NCI-H1436 (cell line): ENCODE data around the gene SH3PXD2A.
"Not testable (repeated sequence)": the region's sequence is repeated elsewhere in the genome, so short reads cannot be mapped to it uniquely, and the experiment has no call there.

Source experiments
- DNase-seq: peaks from one replicate; lab custom pipeline; 2025; lab: John Stamatoyannopoulos, UW

Gene SH3PXD2A

DNA sequence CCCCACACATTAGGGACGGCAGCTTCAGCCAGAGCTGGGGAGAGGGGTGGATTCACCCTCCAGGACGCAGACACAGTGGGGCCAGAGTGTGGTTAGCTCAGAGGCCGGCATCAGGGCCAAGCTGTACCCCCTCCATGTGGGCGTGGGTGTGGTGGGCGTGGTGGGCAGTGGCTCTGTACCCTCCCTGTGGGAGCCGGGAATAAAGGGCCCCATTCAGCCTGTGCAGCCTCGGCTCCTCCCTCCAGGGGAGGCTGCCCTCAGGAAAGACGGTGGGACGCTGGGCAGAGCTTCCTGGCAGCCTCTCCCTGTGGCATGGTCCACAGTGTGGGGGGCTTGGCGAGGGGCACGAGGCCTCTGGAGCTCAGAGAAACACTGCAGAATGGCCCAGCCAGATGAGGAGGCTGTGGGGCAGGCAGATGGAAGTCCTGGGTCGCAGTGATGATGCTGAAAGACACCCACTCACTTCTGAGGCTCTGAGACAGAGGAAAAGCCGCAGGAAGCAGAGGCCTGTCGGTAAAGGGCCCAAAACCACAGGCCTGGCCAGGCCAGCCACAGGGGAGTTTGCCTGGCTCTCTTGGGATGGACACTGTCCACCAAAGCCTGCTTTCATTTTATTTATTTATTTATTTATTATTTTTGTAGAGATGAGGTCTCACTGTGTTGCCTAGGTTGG, 108.0 kb downstream of the SH3PXD2A start:
- no peak for DNase-seq

DNA sequence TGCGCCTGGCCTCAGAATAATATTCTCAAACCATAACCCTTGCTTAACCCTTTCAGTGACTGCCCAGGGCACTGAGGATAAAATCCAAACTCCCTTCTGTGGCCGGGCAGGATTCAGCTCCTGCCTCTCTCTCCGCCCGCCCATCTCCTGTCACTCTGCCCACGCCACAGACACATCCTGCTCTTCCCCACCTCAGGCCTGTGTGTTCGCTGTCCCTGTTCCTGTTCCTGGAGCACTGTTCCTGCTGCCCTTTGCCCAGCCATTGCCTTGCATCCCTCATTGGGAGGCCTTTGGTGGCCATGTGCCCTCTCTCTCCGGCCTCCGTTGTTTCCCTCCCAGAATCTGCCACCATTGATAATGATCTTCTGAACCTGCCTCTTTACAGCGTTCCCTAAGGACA, 108.8 kb downstream of the SH3PXD2A start:
- no peak for DNase-seq

DNA sequence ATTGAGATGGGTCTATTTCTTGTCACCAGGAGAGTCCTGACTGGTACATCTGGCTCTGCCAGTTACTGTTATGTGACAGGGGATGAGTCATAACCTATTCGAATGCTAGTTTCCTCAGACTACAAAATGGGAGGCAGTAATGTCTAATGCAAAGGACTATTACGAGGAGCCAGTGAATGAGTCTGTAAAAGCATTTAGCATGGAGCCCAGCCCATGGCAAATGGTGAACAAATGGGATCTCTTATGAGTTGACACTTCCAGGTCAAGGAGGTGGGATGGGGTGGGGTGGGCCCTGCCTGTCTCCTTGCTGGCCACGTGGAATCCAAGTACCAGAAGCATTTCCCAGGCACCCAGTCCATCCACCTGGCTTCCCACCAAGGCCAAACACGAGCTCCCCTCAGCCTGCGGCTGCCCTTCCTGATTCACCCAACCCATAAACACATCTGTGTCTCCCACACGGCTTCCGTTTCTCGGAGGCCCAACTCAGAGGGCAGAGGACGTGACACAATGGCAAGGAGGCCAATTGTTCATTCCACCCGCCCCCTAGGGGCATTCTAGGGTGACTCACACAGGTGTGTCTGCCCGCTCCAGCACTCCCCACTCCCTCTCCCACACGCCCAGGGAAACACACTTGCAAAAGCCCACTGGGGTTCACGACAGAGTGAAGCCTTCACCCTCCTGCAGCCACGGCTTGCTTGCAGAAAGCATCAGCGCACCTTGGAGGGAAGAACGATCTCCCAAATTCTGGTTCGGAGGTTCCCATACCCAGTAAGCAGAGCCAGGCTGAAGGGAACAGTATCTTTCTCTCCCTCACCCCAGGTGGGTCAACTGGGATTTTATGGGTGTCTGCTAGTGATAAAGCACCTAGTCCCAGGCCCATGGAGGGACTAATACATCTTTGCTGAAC, 109.8 kb downstream of the SH3PXD2A start:
- DNase-seq = no peak

DNA sequence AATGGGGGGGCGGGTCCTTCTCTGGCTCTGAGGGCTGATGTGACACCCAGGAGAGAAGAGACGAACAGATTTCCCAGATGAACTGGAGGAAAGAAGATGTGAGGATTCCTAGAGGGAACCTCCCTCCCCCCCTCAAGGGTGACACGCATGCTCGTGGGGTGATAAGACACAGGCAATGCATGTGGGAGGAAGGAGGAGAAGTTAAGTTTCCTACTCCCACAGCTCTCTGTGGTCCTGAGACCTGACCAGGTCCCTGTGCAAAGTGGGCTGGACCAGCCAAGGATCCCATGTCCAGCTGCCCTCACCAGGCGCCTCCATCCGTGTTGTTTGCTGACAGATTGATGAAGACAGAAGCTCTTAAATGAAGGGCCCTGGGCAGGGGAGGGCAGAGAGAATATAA, 112.6 kb downstream of the SH3PXD2A start:
- no peak for DNase-seq

DNA sequence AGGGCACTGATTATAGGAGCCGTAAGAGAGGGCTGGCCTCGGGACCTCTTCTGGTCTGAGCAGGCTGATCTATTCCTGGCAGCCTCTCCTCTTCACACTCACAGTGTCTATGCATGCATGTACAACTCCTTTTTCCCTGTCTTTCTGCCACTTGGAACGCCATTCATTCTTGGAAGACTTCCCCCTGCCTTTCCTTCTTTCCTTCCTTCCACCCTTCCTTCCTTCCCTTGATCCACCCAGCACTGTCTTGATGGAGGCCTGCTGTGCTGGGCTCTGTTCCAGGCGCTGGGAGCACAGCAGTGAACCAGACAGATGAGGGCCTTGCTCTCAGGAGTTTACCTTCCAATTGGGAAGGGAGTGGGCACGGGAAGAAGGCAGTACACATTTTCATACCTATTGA, 114.8 kb downstream of the SH3PXD2A start:
- DNase-seq = no peak

DNA sequence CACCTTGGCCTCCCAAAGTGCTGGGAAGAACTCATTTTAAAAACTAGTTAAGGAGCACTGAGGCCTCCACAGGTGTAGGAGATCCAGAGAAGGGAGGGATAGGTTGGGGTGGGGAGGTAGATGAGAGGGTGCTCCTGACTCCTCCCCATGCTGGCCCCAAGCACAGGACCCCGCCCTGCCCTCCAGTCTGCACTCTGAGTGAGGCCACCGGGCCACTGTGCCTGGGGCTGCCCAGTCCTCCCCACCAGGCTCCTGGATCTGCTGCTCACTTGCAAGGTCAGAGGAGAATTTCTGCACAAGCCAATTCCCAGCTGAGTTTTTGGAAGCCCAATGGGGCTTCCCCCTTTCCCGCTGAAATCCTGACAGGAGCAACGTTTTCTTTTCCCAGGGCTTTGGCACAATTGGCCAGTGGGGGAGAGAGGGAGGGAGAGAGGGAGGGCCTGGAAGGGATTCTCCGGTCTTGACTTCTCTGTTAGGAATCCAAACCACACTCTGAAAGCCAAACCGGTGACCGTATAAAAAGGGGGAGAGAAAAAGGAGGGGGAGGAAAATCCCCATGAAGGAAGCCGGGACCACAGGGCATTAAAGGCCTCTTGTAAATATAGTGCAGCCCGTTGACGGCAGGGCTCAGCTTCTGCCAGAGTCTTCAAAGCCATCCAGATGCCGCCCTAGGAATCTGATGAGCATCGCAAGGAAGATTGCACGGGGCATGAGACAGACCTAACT, 116.2 kb downstream of the SH3PXD2A start:
- DNase-seq = no peak

DNA sequence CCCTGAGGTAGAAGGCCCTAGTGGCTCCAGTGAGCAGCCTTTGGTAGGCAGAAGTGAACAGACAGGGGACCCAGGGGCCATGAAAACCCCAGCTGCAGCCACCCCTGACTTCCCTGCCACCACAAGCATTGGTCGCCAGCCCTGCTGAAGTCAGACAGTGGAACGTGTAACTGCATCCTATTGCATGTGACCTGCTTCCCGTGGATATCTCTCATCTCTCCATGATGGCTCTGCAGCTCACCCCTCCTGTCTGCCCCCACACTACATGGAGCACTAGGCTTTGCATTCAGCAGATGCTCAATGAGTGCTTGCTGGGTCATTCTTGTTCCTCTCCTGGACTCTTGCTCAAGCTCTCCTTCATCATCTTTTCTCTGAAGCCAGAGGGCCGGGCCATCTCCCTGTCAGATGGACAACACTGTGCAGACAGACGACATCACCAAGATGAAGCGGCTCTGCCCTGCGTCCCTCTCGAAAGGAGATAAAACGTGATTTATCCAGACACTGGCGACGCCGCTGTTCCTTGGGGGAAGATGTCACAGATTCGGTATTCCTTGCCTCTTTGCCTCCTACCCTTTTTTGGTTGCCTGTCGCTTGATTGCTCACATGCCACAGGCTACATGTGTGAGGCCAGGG, 117.5 kb downstream of the SH3PXD2A start:
- no peak for DNase-seq

DNA sequence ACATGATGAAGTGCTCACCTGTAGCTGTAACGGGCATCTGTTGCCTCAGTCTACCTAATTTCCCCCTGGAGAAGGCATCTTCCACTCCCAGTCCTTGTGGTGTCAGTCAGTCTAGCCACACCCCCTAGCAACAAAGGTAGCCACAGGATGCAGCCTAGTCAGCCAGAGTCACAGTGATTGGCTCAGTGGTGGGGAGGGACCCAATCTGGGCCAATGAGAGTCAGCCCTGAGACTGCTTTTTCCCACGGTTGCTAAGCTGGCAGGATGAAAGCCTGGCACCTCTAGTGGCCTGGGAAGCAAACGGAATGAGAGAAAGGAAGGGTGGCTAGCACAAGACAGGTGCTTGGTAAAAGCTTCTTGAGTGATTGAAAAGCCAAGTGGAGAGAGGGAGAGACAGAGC, 118.6 kb downstream of the SH3PXD2A start:
- peak; percentile 65 for DNase-seq

DNA sequence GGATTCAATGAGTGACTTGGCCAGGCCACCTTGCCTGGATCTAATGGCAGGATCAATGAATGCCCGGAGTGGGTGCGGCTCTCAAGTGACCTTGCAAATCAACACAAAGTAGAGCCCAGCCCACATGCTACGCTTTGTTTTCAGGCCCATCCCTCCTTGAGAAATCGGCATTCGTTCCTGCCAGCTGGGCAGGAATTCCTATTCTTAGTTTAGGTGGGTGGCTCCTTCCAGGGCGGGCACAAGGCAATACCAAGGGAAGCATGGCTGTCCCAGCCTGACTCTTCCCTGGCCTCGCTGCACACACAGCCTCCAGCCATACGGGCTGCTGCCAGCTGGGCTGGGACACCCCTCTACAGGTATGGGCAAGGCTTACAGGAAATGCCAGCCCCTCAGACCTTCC, 119.3 kb downstream of the SH3PXD2A start:
- DNase-seq = no peak

DNA sequence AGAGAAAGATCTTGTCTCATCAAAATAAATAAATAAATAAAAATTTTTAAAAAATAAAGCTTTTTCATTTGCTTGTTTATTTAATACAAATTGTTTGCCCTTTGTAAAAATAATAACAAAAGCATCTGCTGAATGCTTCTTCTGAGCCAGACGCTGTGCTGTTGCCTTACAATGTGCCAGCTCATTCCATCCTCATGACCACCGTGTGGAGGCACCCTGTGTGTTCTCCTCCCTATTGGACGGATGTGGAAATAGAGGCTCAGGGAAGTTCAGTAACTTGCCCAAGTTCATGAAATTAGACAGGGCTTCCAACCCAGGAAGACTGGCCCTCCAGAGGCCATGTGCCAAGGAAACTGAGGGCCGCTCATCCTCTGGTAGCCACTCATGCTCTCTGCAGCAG, 120.6 kb downstream of the SH3PXD2A start:
- no peak for DNase-seq

DNA sequence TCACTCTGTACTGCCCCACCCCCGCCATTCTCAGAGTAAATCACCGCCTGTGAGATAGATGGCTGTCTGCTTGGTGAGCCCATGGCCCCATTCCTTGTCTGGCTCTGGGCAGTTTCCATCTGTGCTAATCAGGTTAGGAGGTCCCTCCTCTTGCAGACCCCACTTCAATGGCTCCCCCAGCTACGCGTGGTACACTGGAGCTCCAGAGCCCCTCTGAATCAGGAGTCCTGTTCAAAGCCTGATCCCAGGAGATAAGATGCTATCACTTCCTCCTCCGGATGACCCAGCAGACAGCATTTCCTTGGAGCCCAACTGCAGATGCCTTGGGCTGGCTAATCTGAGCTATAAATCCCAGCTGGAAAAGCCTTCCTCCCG, 122.3 kb downstream of the SH3PXD2A start:
- DNase-seq = no peak

DNA sequence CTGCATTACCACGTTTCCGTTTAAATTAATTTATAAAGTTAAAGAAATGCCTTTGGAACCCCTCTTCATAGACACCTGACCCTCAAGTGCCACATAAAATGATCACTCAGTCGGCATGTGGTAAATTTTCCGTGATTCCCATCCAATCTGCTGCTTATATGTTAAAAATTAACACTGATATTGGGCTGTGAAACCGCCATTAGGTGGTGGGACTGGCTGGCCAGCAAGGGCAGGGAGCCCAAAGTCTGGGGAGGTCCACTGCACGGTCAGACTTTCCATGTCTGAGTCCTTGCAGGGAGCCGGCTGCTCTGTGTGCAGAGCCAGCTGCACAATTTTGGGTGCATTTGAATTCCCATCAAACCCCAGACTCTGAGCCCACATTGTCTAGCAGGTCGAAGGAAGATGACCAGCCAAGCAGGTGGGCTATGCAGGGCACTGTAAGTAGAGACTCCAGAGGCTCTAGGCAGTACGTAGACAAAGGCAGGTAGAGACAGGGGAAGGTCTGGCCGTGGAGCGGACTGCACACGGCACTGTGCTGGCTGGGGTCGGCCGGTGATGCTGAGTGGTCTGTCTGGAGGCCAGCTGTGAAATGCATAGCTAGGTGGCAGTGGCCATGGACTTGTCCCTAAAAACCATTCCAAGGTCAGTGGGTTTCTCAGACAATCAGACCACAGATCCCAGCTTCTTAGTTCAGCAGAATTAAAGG, 122.9 kb downstream of the SH3PXD2A start:
- DNase-seq = no peak

DNA sequence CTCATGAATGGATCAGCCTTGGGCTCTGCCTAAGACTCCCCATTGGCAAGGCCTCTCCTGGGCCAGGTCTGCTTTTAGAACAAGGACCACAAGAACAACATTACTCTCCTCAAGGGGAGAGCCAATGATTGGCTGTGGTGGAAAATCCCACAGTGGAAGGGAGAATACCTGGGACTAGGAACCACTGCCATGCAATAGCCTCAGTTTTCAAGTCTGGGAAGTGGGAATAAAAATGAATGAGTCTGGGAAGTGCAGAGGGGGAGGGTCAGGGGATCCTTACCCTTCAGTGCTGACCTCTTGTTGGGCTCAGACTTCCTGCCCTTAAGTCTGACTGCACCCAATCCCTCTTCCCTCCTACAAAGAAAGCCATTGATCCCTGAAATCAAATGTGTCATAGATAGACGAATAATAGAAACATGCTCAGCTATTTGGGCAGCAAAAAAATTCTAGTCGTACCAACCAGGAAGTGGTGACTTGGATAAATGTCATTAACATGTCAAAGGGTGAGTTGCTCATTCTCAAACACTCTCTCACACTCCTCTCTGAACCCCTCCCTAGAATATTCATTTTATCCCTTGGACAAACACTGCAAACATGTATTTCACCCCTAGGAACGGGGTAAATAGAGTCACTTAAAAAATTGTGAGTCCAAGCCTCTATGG, 123.6 kb downstream of the SH3PXD2A start:
- no peak for DNase-seq

DNA sequence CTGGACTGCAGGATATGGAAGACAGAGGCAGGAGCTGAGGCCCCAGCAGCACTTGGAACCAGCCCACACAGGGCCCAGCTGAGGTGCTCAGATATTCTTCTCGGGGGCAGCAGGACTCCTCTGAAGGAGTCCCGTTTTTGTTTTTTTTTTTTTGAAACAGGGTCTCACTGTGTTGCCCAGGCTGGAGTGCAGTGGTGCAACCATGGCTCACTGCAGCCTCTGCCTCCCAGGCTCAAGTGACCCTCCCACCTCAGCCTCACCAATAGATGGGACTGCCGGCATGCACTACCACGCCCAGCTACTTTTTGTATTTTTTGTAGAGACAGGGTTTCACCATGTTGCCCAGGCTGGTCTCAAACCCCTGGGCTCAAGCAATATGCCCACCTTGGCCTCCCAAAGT, 124.3 kb downstream of the SH3PXD2A start:
- not testable (repeated sequence) for DNase-seq

DNA sequence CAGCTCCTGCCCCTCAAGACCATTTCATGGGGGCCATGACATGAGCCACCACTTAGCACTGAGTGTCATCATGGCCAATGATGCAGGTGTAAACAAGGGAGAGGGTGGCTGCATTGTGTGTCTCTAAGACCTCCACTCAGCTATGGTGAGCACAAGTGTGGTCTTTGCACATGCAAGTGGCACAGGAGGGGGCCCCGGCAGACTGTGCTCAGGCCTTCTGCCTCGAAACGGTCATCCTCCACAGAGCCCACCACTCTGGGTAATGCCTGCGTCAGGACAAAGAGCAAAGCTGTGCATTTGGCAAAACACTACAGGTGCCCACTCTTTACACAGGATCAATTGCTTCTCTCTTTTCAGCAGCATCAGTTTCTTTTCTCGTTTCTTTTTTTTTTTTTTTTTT, 125.5 kb downstream of the SH3PXD2A start:
- no peak for DNase-seq

DNA sequence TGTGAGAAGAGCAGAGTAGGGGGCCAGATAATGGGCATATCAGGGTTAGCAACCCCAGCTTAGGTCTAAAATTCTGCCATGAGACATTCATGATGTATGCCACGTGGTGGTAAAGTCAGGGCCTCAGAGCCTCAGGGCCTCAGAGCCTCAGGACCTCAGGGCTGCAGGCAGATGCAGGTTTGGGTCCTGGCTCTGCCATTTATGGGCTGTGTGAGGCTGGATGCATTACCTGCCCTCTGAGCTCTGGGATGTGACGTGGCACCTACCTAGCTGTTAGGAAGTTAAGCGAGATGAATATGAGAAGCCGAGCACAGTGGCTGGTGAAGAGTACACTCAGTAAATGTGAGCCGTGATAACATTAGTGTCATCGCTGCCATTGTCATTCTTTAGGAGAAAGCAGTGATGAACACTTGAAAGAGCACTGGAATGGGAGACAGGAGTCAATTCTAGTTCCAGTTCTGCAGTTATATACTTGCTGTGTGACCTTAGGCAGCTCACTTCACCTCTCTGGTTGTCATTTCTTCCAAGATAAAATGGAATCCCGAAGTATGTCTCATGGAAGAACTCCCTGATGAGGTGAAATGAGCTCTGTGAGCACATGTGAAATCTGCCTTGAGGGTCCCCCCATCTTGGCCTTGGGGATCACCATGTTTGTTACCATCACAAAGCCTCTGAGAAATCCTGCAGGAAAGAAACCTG, 127.2 kb downstream of the SH3PXD2A start:
- no peak for DNase-seq

DNA sequence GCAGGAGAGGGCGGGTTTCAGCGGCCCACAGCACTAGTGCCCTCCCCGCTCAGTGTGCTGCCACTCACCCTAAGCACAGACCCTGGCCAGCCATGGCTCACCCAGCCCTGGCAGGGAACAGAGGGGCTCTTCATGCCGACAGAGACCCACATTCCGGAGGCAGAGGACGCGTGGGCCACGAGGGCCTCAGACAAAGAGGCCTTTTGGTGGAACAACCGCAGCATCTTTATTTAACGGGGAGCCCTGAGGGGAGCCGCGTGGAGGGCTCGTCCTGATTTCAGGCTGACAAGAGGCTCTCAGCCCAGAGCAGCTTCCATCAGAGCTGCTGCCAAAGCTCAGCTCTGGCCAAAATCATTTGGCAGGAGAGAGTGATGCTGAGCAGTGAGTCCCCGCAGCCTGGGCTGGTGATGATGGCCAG, 127.8 kb downstream of the SH3PXD2A start:
- no peak for DNase-seq

DNA sequence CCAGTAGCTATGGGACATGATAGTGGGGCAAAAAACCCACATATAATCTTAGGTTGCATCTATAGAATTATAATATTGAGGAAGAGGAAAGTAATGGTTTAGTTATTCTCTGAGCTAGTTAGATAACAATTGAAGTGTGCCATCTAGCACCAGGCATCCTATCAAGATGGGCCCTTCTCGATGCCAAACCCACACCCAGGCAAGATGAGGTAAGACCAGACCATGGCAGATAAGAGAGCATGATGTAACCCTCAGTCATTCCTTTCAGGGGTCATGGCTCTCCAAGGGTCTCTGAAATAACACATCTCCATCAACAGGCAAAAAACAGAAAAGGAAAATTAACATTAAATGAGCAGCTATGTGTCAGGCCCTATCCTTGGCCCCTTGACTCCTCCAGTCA, 128.7 kb downstream of the SH3PXD2A start:
- DNase-seq = no peak

DNA sequence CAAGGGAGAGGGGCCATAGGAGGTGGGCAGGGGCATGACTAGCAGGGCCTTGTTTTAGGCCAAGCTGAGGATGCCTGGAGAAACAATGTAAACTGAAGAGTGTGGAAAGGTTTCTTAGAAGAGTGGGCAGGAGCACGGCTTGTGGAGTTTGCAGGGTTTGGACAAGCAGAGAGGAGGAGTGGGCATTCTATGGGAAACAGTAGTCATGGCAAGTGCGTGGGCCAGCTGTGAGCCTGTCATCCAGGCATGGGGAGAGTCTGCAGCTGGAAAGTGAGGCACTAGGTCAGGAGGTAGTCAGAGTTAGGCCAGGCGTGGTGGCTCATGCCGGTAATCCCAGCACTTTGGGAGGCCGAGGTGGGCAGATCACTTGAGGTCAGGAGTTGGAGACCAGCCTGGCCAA, 130.1 kb downstream of the SH3PXD2A start:
- no peak for DNase-seq

DNA sequence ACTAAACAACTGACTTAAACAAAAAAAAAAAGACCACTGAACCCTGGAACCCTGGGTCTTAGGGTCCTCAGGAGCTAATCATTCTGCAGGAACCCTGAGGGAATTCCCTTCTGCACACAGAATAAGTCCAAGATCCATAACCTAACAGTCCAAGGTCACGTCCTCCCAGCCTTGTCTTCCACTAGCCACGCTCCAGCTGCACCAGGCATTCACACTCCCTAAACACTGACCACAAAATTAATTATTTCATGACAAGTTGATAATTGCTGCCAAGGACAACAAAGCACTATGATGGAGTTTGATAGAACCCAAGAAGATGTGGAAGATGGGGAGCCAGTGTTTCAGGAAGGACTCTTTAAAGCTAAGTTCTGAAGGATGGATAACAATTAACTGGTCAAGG, 130.6 kb downstream of the SH3PXD2A start:
- DNase-seq = no peak

DNA sequence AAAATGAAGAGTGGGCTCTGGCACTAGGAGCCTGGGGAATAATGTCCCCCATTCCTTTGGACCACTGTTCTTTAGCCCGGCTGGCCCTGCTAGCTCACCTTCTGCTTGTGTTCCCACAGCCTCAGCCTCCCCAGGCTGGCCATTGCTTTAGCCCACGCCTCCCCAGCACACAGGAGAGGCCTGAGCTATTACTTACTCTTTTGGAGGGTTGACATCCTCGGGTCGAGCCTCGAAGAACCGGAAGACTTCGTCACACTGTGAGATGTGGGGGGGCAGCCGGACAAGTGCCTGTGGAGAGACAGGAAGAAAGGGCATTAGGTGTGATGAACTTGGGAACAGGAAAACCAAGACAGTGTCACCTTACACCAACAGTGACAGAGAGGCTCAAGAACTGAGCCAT, 131.3 kb downstream of the SH3PXD2A start:
- DNase-seq = no peak
